ENCODE data around the gene ZNF804B.

ZNF804B gene

GRCh38 chr7:89145801-89146200, 386.3 kb downstream of the ZNF804B start:
- no peak for TF ChIP-seq EZH2phosphoT487 (IDR thresholded peaks at IDR 0.05; ENCODE audit: borderline replicate concordance)
- no peak for TF ChIP-seq CTCF (conservative IDR thresholded peaks at IDR 0.05; ENCODE audit: low read length)
- no peaks in the 10 kb centered on the region for H3F3A ChIP-seq (ENCODE audit: low read depth)
- no peaks in the 10 kb centered on the region for H3K36me3 ChIP-seq (ENCODE audit: insufficient read depth, low read length)
- no peaks in the 10 kb centered on the region for H3K79me2 ChIP-seq (ENCODE audit: insufficient read depth, low read length)
- no peak overlapping the region for H3K4me3 ChIP-seq (ENCODE audit: low read length, poor library complexity, severe bottlenecking)
- H3K27me3 ChIP-seq (ENCODE audit: insufficient read depth, low read length, poor library complexity, severe bottlenecking): no peaks in the 10 kb centered on the region
- no peaks in the 10 kb centered on the region for H3K9me2 ChIP-seq (replicated peaks; ENCODE audit: low read depth, low read length)
- H3K4me1 ChIP-seq (ENCODE audit: insufficient read depth, low read length, poor library complexity, severe bottlenecking): no peaks in the 10 kb centered on the region
- no peak overlapping the region for H3K4me2 ChIP-seq (ENCODE audit: low read depth, low read length, poor library complexity, severe bottlenecking)
- H4K20me1 ChIP-seq (ENCODE audit: insufficient read depth, low read length, poor library complexity, severe bottlenecking): no peaks in the 10 kb centered on the region
- no peak overlapping the region for H2AFZ ChIP-seq (ENCODE audit: low read length)
- H3K9me3 ChIP-seq (ENCODE audit: insufficient read depth, low read depth, low read length): no peaks in the 10 kb centered on the region
- no peak overlapping the region for H3K9ac ChIP-seq (ENCODE audit: low read depth, low read length, poor library complexity, severe bottlenecking)

GRCh38 chr7:89160107-89160506, 400.6 kb downstream of the ZNF804B start:
- H3K9me3 ChIP-seq (ENCODE audit: insufficient read depth, low read depth, low read length): no peaks in the 10 kb centered on the region
- H3K27me3 ChIP-seq (ENCODE audit: insufficient read depth, low read length, poor library complexity, severe bottlenecking): no peaks in the 10 kb centered on the region
- no peaks in the 10 kb centered on the region for H3K9me2 ChIP-seq (replicated peaks; ENCODE audit: low read depth, low read length)
- no peak overlapping the region for H3K9ac ChIP-seq (ENCODE audit: low read depth, low read length, poor library complexity, severe bottlenecking)
- no peak for TF ChIP-seq EZH2phosphoT487 (IDR thresholded peaks at IDR 0.05; ENCODE audit: borderline replicate concordance)
- TF ChIP-seq CTCF (conservative IDR thresholded peaks at IDR 0.05; ENCODE audit: low read length): no peak
- no peaks in the 10 kb centered on the region for H3K79me2 ChIP-seq (ENCODE audit: insufficient read depth, low read length)
- no peak overlapping the region for H3K4me2 ChIP-seq (ENCODE audit: low read depth, low read length, poor library complexity, severe bottlenecking)
- no peaks in the 10 kb centered on the region for H3K36me3 ChIP-seq (ENCODE audit: insufficient read depth, low read length)
- H3K4me3 ChIP-seq (ENCODE audit: low read length, poor library complexity, severe bottlenecking): no peak overlapping the region
- H3F3A ChIP-seq (ENCODE audit: low read depth): no peaks in the 10 kb centered on the region
- H3K4me1 ChIP-seq (ENCODE audit: insufficient read depth, low read length, poor library complexity, severe bottlenecking): no peaks in the 10 kb centered on the region
- H2AFZ ChIP-seq (ENCODE audit: low read length): no peak overlapping the region
- H4K20me1 ChIP-seq (ENCODE audit: insufficient read depth, low read length, poor library complexity, severe bottlenecking): no peaks in the 10 kb centered on the region

GRCh38 chr7:89165421-89165820, 405.9 kb downstream of the ZNF804B start:
- no peaks in the 10 kb centered on the region for H3K27me3 ChIP-seq (ENCODE audit: insufficient read depth, low read length, poor library complexity, severe bottlenecking)
- H3K9ac ChIP-seq (ENCODE audit: low read depth, low read length, poor library complexity, severe bottlenecking): no peak overlapping the region
- H3K4me3 ChIP-seq (ENCODE audit: low read length, poor library complexity, severe bottlenecking): no peak overlapping the region
- no peak overlapping the region for H3K4me2 ChIP-seq (ENCODE audit: low read depth, low read length, poor library complexity, severe bottlenecking)
- no peaks in the 10 kb centered on the region for H3K9me3 ChIP-seq (ENCODE audit: insufficient read depth, low read depth, low read length)
- H4K20me1 ChIP-seq (ENCODE audit: insufficient read depth, low read length, poor library complexity, severe bottlenecking): no peaks in the 10 kb centered on the region
- TF ChIP-seq EZH2phosphoT487 (IDR thresholded peaks at IDR 0.05; ENCODE audit: borderline replicate concordance) (no peak), CTCF (conservative IDR thresholded peaks at IDR 0.05; ENCODE audit: low read length) (no peak)
- H2AFZ ChIP-seq (ENCODE audit: low read length): no peak overlapping the region
- no peaks in the 10 kb centered on the region for H3K79me2 ChIP-seq (ENCODE audit: insufficient read depth, low read length)
- no peaks in the 10 kb centered on the region for H3K36me3 ChIP-seq (ENCODE audit: insufficient read depth, low read length)
- no peaks in the 10 kb centered on the region for H3K4me1 ChIP-seq (ENCODE audit: insufficient read depth, low read length, poor library complexity, severe bottlenecking)
- H3K9me2 ChIP-seq (replicated peaks; ENCODE audit: low read depth, low read length): no peaks in the 10 kb centered on the region
- H3F3A ChIP-seq (ENCODE audit: low read depth): no peaks in the 10 kb centered on the region

All from Loucy (cell line).